GM18870 (cell line): Measurements from ENCODE around the gene ISYNA1.

ENCODE experiments used
- ATAC-seq: cut with Tn5 transposase; IDR thresholded peaks from one replicate; pipeline ENCODE4 v1.9.1; 2021; ENCODE audit warnings: moderate library complexity; ENCODE audit not compliant: unreplicated experiment

ISYNA1 gene

GRCh38 chr19:18468517-18468916 lies 30.6 kb upstream of the ISYNA1 start:
- ATAC-seq = no peak

- ATAC-seq = no peak
Observed at GRCh38 chr19:18467978-18468377, 30.0 kb upstream of the ISYNA1 start.

- no peak for ATAC-seq
Observed at GRCh38 chr19:18466354-18466753, 28.4 kb upstream of the ISYNA1 start.

- no peak for ATAC-seq
Observed at GRCh38 chr19:18465964-18466339, 28.0 kb upstream of the ISYNA1 start.

GRCh38 chr19:18465214-18465963 lies 27.5 kb upstream of the ISYNA1 start:
- no peak for ATAC-seq

- no peak for ATAC-seq
Observed at GRCh38 chr19:18464646-18465045, 26.7 kb upstream of the ISYNA1 start.

- ATAC-seq = no peak
Observed at GRCh38 chr19:18461471-18461870, 23.5 kb upstream of the ISYNA1 start.

- ATAC-seq = no peak
Observed at GRCh38 chr19:18460900-18461299, 23.0 kb upstream of the ISYNA1 start.

- ATAC-seq = no peak
Observed at GRCh38 chr19:18457483-18458331, 19.8 kb upstream of the ISYNA1 start.

GRCh38 chr19:18456974-18457373 lies 19.0 kb upstream of the ISYNA1 start:
- no peak for ATAC-seq

GRCh38 chr19:18456279-18456678 lies 18.3 kb upstream of the ISYNA1 start:
- ATAC-seq = no peak

- no peak for ATAC-seq
Observed at GRCh38 chr19:18453269-18454024, 15.5 kb upstream of the ISYNA1 start.

- no peak for ATAC-seq
Observed at GRCh38 chr19:18452386-18452785, 14.5 kb upstream of the ISYNA1 start.

GRCh38 chr19:18450931-18451836 lies 13.3 kb upstream of the ISYNA1 start:
- ATAC-seq = no peak

- no peak for ATAC-seq
Observed at GRCh38 chr19:18450021-18450930, 12.3 kb upstream of the ISYNA1 start.

- ATAC-seq = no peak
Observed at GRCh38 chr19:18449552-18449951, 11.6 kb upstream of the ISYNA1 start.

- no peak for ATAC-seq
Observed at GRCh38 chr19:18446811-18447359, 9.0 kb upstream of the ISYNA1 start.

- ATAC-seq = no peak
Observed at GRCh38 chr19:18446145-18446810, 8.3 kb upstream of the ISYNA1 start.
